ENCODE results near the gene PDZRN4.

DNA sequence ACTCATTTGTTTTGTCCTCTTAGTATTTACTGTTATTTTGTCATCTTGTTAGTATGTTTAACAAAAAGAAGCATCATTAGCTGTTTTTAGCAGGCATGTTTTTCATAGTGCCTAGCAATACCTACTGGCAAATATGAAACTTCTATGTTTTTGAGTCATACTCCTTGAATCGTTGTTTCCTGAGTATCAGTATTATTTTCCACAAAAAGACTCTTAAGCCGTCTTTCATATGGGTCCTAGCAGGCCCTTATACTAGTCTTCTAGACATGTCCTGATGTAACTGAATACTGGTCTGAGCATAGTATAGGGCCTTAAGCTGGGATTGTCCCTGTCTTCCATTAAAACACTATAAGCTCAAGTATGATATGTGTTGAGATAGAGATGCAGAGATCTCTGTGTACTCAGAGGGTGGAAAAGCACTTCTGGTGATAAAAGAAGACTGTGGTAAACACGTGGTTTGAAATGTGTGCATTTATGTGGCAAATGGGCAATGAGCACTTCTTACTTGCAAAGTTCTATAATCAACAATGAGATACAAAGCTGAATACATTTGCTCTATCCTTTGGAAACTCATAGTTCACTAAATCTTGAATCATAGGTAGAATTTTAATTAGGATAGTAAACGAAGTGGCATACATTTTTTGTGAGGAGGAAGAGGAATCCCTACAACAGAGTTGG, 348.8 kb downstream of the PDZRN4 start:
- TF ChIP-seq, protein P1, sequence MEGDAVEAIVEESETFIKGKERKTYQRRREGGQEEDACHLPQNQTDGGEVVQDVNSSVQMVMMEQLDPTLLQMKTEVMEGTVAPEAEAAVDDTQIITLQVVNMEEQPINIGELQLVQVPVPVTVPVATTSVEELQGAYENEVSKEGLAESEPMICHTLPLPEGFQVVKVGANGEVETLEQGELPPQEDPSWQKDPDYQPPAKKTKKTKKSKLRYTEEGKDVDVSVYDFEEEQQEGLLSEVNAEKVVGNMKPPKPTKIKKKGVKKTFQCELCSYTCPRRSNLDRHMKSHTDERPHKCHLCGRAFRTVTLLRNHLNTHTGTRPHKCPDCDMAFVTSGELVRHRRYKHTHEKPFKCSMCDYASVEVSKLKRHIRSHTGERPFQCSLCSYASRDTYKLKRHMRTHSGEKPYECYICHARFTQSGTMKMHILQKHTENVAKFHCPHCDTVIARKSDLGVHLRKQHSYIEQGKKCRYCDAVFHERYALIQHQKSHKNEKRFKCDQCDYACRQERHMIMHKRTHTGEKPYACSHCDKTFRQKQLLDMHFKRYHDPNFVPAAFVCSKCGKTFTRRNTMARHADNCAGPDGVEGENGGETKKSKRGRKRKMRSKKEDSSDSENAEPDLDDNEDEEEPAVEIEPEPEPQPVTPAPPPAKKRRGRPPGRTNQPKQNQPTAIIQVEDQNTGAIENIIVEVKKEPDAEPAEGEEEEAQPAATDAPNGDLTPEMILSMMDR (IDR thresholded peaks at IDR 0.05): no peak
- TF ChIP-seq POLR2A (IDR thresholded peaks at IDR 0.05): no peak

All from adrenal gland (tissue), 5 donors.